Measurements from ENCODE around the gene HMCN1.

HMCN1 gene

GRCh38 chr1:185804206-185804605 is 70.0 kb downstream of the HMCN1 start:
- H3K36me3 Mint-ChIP-seq (ENCODE audit: low read depth): no peaks in the 10 kb centered on the region
- H3K27ac Mint-ChIP-seq: no peak overlapping the region
- no peak for DNase-seq
- no peaks in the 10 kb centered on the region for H3K9me3 Mint-ChIP-seq
- H3K27me3 Mint-ChIP-seq: peaks cover 7% of the 10 kb centered on the region
- no peak for ATAC-seq
- H3K4me1 Mint-ChIP-seq: no peaks in the 10 kb centered on the region
- no peak overlapping the region for H3K4me3 Mint-ChIP-seq

GRCh38 chr1:185804608-185805007 is 70.4 kb downstream of the HMCN1 start:
- ATAC-seq (no peak), DNase-seq (no peak)
- Mint-ChIP-seq H3K36me3 (ENCODE audit: low read depth) (no peaks in the 10 kb centered on the region), H3K27me3 (peaks cover 7% of the 10 kb centered on the region), H3K4me3 (no peak overlapping the region), H3K9me3 (no peaks in the 10 kb centered on the region), H3K4me1 (no peaks in the 10 kb centered on the region), H3K27ac (no peak overlapping the region)

- H3K9me3 Mint-ChIP-seq: no peaks in the 10 kb centered on the region
- no peaks in the 10 kb centered on the region for H3K4me1 Mint-ChIP-seq
- ATAC-seq (no peak), DNase-seq (no peak)
- peaks cover 10% of the 10 kb centered on the region for H3K27me3 Mint-ChIP-seq
- H3K4me3 Mint-ChIP-seq: no peak overlapping the region
- no peak overlapping the region for H3K27ac Mint-ChIP-seq
- H3K36me3 Mint-ChIP-seq (ENCODE audit: low read depth): no peaks in the 10 kb centered on the region
These were observed 73.1 kb downstream of the HMCN1 start for GRCh38 chr1:185807275-185807674.

- ATAC-seq (no peak), DNase-seq (no peak)
- Mint-ChIP-seq H3K27me3 (peaks cover 10% of the 10 kb centered on the region), H3K36me3 (ENCODE audit: low read depth) (no peaks in the 10 kb centered on the region), H3K4me1 (no peaks in the 10 kb centered on the region), H3K4me3 (no peak overlapping the region), H3K27ac (no peak overlapping the region), H3K9me3 (no peaks in the 10 kb centered on the region)
These were observed 74.4 kb downstream of the HMCN1 start for GRCh38 chr1:185808631-185809030.

GRCh38 chr1:185811073-185811709 is 77.0 kb downstream of the HMCN1 start:
- Mint-ChIP-seq H3K4me1 (no peaks in the 10 kb centered on the region), H3K36me3 (ENCODE audit: low read depth) (no peaks in the 10 kb centered on the region), H3K4me3 (no peak overlapping the region), H3K9me3 (no peaks in the 10 kb centered on the region), H3K27ac (no peak overlapping the region), H3K27me3 (peaks cover 6% of the 10 kb centered on the region)
- no peak for DNase-seq
- ATAC-seq: no peak

- H3K9me3 Mint-ChIP-seq: no peaks in the 10 kb centered on the region
- H3K36me3 Mint-ChIP-seq (ENCODE audit: low read depth): no peaks in the 10 kb centered on the region
- H3K4me3 Mint-ChIP-seq: no peak overlapping the region
- ATAC-seq: no peak
- peaks cover 6% of the 10 kb centered on the region for H3K27me3 Mint-ChIP-seq
- no peaks in the 10 kb centered on the region for H3K4me1 Mint-ChIP-seq
- H3K27ac Mint-ChIP-seq: no peak overlapping the region
- DNase-seq: no peak
These were observed 78.7 kb downstream of the HMCN1 start for GRCh38 chr1:185812934-185813333.

- DNase-seq (no peak), ATAC-seq (no peak)
- no peaks in the 10 kb centered on the region for H3K4me1 Mint-ChIP-seq
- H3K27me3 Mint-ChIP-seq: peaks cover 6% of the 10 kb centered on the region
- no peak overlapping the region for H3K27ac Mint-ChIP-seq
- H3K4me3 Mint-ChIP-seq: no peak overlapping the region
- no peaks in the 10 kb centered on the region for H3K9me3 Mint-ChIP-seq
- no peaks in the 10 kb centered on the region for H3K36me3 Mint-ChIP-seq (ENCODE audit: low read depth)
These were observed 79.3 kb downstream of the HMCN1 start for GRCh38 chr1:185813401-185813979.

GRCh38 chr1:185816460-185816859 is 82.3 kb downstream of the HMCN1 start:
- Mint-ChIP-seq H3K4me1 (no peaks in the 10 kb centered on the region), H3K27ac (no peak overlapping the region), H3K4me3 (no peak overlapping the region), H3K9me3 (no peaks in the 10 kb centered on the region), H3K27me3 (no peaks in the 10 kb centered on the region), H3K36me3 (ENCODE audit: low read depth) (no peaks in the 10 kb centered on the region)
- DNase-seq (no peak), ATAC-seq (no peak)

- Mint-ChIP-seq H3K4me3 (no peak overlapping the region), H3K4me1 (no peaks in the 10 kb centered on the region), H3K27me3 (peaks cover 2% of the 10 kb centered on the region), H3K27ac (no peak overlapping the region), H3K36me3 (ENCODE audit: low read depth) (no peaks in the 10 kb centered on the region), H3K9me3 (no peaks in the 10 kb centered on the region)
- ATAC-seq (no peak), DNase-seq (no peak)
These were observed 85.6 kb downstream of the HMCN1 start for GRCh38 chr1:185819798-185820197.

- Mint-ChIP-seq H3K4me3 (no peak overlapping the region), H3K27ac (no peak overlapping the region), H3K9me3 (no peaks in the 10 kb centered on the region), H3K4me1 (no peaks in the 10 kb centered on the region), H3K27me3 (peaks cover 2% of the 10 kb centered on the region), H3K36me3 (ENCODE audit: low read depth) (no peaks in the 10 kb centered on the region)
- ATAC-seq (no peak), DNase-seq (no peak)
These were observed 87.6 kb downstream of the HMCN1 start for GRCh38 chr1:185821612-185822385.

GRCh38 chr1:185823467-185823866 is 89.3 kb downstream of the HMCN1 start:
- Mint-ChIP-seq H3K4me3 (no peak overlapping the region), H3K4me1 (no peaks in the 10 kb centered on the region), H3K27me3 (peaks cover 5% of the 10 kb centered on the region), H3K36me3 (ENCODE audit: low read depth) (no peaks in the 10 kb centered on the region), H3K27ac (no peak overlapping the region), H3K9me3 (no peaks in the 10 kb centered on the region)
- ATAC-seq (no peak), DNase-seq (no peak)

- DNase-seq (no peak), ATAC-seq (no peak)
- Mint-ChIP-seq H3K4me3 (no peak overlapping the region), H3K36me3 (ENCODE audit: low read depth) (no peaks in the 10 kb centered on the region), H3K4me1 (no peaks in the 10 kb centered on the region), H3K27me3 (peaks cover 5% of the 10 kb centered on the region), H3K27ac (no peak overlapping the region), H3K9me3 (no peaks in the 10 kb centered on the region)
These were observed 89.9 kb downstream of the HMCN1 start for GRCh38 chr1:185824106-185824505.

GRCh38 chr1:185825556-185825955 is 91.4 kb downstream of the HMCN1 start:
- DNase-seq (no peak), ATAC-seq (no peak)
- Mint-ChIP-seq H3K36me3 (ENCODE audit: low read depth) (no peaks in the 10 kb centered on the region), H3K4me3 (no peak overlapping the region), H3K27me3 (peaks cover 7% of the 10 kb centered on the region), H3K4me1 (no peaks in the 10 kb centered on the region), H3K9me3 (no peaks in the 10 kb centered on the region), H3K27ac (no peak overlapping the region)

- Mint-ChIP-seq H3K9me3 (no peaks in the 10 kb centered on the region), H3K27ac (no peak overlapping the region), H3K27me3 (peaks cover 4% of the 10 kb centered on the region), H3K36me3 (ENCODE audit: low read depth) (no peaks in the 10 kb centered on the region), H3K4me1 (no peaks in the 10 kb centered on the region), H3K4me3 (no peak overlapping the region)
- ATAC-seq (no peak), DNase-seq (no peak)
These were observed 100.2 kb downstream of the HMCN1 start for GRCh38 chr1:185834371-185834905.

- no peak overlapping the region for H3K4me3 Mint-ChIP-seq
- ATAC-seq (no peak), DNase-seq (no peak)
- no peak overlapping the region for H3K27ac Mint-ChIP-seq
- H3K4me1 Mint-ChIP-seq: no peaks in the 10 kb centered on the region
- no peaks in the 10 kb centered on the region for H3K9me3 Mint-ChIP-seq
- H3K27me3 Mint-ChIP-seq: peaks cover 4% of the 10 kb centered on the region
- H3K36me3 Mint-ChIP-seq (ENCODE audit: low read depth): no peaks in the 10 kb centered on the region
These were observed 101.0 kb downstream of the HMCN1 start for GRCh38 chr1:185835191-185835590.
